Measurements from ENCODE around the gene RRP36.

RRP36 gene

DNA sequence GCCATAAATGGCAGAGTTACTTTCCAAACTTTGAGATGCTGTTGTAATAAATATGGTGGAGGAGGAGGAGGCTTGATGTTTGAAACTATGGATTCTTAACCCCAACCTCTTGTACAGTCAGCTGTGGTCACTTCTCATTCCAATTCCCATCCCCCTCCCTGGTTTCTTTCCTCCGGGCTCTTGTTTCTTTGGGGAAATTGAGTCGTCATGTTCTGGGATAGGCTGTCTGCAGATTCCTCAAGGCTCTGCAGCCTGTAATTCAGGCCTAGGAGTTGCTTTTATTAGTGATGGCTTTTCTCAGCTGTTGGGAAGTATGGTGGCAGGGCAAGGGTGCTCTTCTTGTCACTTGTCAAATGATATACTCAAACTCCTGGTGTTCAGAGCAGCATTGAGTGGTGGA lies 57.3 kb downstream of the RRP36 start:
- Histone ChIP-seq H3K27me3 (ENCODE audit: low read length) (no peaks in the 10 kb centered on the region), H3K36me3 (ENCODE audit: low read length) (no peaks in the 10 kb centered on the region), H4K20me1 (ENCODE audit: low read depth, low read length) (no peaks in the 10 kb centered on the region), H3K27ac (ENCODE audit: low read depth, low read length) (no peak overlapping the region), H3K9me3 (ENCODE audit: insufficient read depth, low read length) (no peaks in the 10 kb centered on the region), H3F3A (ENCODE audit: insufficient read depth) (no peaks in the 10 kb centered on the region), H3K9ac (ENCODE audit: low read length) (no peak overlapping the region), H3K9me2 (replicated peaks; ENCODE audit: insufficient read depth, low read length) (no peaks in the 10 kb centered on the region), H3K4me2 (ENCODE audit: low read depth, low read length, poor library complexity, severe bottlenecking) (no peak overlapping the region), H3K4me3 (ENCODE audit: insufficient read depth, low read length, poor library complexity, severe bottlenecking) (no peak overlapping the region), H2AFZ (ENCODE audit: low read depth, low read length, severe bottlenecking) (no peak overlapping the region), H3K79me2 (ENCODE audit: insufficient read depth, low read length) (no peaks in the 10 kb centered on the region)
- TF ChIP-seq, protein P1, sequence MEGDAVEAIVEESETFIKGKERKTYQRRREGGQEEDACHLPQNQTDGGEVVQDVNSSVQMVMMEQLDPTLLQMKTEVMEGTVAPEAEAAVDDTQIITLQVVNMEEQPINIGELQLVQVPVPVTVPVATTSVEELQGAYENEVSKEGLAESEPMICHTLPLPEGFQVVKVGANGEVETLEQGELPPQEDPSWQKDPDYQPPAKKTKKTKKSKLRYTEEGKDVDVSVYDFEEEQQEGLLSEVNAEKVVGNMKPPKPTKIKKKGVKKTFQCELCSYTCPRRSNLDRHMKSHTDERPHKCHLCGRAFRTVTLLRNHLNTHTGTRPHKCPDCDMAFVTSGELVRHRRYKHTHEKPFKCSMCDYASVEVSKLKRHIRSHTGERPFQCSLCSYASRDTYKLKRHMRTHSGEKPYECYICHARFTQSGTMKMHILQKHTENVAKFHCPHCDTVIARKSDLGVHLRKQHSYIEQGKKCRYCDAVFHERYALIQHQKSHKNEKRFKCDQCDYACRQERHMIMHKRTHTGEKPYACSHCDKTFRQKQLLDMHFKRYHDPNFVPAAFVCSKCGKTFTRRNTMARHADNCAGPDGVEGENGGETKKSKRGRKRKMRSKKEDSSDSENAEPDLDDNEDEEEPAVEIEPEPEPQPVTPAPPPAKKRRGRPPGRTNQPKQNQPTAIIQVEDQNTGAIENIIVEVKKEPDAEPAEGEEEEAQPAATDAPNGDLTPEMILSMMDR (IDR thresholded peaks at IDR 0.05; ENCODE audit: insufficient read depth, low read length, poor library complexity, severe bottlenecking) = no peak
- no peak for TF ChIP-seq EZH2phosphoT487 (conservative IDR thresholded peaks at IDR 0.05; ENCODE audit: low read length)
